CD4-positive, alpha-beta T cell treated with Interleukin-10 for 1 hour (primary cell): ENCODE results near the gene SIRT3.
"Not testable (repeated sequence)": the region's sequence is repeated elsewhere in the genome, so short reads cannot be mapped to it uniquely, and the experiment has no call there.

ENCODE experiments used
- DNase-seq: peaks from one replicate; pipeline ENCODE4 v3.0.0-alpha.2; 2020

SIRT3 gene

DNA sequence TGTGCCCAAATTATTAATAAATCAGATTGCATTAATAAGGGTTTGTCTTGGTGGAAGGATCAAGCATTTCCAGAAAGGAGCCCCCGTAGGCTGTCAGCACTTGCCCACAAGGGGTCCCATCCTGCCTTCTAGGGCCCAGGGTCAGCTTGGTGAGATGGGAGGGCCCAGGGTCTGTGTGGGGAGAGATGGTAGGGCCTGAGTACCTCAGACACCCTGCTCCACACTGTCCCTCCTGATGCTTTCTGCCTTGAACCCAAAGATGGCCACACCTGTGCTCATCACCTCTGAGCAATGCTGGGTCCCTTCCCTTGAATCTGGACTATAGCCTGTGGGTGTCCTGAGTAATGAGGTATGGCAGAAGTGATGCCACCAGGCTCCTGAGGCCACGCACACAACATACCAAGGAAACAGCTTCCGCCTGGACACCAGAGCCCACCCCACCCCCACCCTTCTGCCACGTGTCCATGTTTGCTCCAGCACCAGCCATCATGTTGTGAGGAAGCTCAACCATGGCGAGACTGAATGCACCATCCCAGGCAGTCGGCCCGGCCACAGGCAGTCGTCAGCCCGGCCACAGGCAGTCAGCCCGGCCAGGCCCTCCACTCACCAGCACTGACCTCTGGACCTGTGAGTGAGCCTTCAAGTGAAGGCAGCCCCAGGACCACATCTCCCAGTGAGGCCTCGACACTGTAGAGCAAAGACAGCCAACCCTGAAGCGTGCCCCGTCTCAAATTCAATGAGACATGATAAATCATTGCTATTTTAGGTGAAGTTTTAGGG is 35.7 kb downstream of the SIRT3 start:
- no peak for DNase-seq

DNA sequence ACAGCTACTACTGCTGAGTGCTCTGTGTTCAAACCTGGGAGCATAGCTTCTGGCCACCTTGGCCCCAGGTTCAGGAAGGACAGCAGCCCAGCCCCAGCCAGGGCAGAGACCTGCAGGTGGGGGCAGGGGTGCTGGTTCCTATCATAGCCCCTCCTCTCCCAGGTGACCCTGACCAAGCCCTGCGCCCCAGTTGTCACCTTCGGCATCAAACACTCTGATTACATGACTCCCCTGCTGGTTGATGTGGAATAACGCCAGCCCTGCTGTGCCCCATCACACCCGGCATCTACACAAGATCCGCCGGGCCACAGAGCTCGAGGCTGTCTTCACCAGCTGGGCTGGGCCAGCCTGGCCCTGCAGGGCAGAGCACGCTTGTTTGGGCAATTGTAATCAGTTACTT is 36.4 kb downstream of the SIRT3 start:
- DNase-seq = no peak

DNA sequence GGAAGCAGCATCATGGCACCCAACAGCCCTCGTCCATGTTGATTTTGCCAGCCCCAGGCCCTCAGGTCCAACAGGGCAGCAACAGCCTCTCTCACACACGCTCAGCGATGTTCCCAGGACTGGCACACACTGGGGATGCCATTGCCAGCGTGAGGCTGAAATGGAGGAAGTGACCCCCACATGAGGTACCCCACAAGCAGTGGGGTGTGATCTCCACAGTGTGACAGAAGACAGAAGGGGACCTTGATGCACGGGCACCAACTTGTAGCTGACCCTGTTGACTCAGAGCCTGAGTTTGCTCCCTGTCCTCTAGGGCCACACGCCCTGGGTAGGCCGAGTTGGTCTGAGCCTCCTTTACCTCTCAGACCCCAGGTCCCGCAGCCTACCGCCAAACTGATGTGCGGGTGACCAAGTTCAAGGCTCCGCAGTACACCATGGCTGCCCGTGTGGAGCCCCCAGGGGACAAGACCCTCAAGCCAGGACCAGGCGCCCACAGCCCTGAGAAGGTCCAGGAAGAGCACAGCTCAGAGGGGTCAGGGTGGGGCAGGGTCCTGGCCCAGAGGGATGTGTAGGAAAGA is 37.0 kb downstream of the SIRT3 start:
- no peak for DNase-seq

DNA sequence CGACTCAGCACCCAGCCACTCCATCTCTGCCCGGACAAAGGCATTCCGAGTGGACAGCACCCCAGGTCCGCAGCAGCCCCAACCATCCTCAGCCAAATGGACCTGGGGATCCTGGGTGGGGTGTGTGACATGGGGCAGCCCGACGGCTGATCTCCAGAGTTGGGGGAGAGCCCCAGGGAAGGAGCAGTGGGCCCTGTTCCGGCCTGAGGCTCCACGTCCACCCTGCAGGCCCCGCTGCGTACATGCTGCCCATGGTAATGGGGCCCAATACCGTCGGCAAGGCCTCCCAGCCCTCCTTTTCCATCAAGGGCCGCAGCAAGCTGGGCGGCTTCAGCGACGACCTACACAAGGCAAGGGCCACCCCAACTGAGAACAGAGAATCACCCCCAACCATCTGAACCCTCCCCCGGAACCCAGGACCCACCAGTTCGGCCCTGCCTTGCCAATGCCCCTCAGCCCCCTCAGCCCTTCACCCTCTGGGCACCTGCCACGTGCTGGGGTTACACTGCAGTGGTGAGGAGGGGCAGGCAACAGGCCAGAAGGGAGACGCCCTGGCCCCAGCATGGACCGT is 37.8 kb downstream of the SIRT3 start:
- DNase-seq = no peak

DNA sequence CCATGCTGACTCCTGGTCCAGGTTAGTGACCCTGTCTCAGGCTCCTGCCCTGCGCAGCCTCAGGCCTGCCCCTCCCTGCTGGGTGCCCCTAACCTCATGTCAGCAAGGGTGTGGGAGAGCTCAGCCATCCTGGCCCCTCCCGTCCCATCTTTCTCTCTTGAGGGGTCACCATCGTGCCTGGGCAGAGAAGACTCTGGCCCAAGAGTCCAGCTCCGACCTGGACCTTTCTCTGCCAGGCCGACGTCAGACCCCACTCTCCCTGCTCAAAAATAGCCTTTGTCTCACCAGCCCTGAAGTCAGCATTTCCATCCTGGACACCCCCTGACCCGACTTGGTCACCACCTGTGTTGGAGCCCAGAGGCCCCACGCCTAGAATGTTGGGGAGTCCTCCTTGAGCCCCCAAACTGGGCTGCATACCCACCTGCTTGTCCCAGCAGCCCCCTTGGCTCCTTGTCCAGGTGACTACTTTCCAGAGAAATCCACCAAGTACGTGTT is 38.4 kb downstream of the SIRT3 start:
- no peak for DNase-seq

DNA sequence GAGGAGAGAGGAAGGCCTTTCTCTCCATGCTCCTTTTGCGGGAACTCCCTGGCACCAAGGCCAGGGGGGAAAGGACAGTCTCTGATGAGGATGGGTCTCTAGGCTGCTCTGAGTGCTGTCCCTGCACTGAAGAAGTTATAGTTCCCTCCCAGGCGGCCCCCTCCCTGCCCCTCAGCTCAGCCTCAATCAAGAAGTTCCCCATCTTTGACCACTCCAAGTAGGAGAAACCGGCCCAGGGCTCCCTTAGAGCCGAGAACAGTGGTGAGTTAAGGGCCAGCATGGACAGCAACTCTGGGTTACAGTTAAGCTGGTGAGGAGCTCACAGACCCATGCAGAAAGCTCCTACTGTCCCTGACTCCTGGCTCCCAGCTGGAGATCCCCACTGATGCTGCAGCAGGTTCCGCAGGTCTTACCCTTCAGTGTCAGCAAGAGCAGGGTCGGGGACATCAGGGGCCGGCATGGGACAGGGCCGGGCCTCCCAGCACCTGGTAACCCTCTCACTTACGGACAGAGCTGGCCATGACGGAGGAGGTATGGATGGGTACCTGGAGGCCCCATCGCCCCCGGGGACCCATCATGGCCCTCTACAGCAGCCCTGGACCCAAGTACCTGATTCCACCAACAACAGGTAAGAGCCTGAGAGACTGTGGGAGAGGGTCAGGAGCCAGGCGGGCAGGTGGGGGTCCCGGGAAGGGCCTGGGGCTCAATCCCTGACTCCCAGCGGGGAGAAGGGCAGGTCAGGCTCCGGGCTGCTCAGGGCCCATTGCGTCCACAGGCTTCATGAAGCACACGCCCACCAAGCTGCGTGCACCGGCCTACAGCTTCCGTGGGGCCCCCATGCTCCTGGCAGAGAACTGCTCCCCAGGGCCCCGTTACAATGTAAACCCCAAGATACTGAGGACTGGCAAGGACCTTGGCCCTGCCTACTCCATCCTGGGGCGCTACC is 39.1 kb downstream of the SIRT3 start:
- DNase-seq = no peak

DNA sequence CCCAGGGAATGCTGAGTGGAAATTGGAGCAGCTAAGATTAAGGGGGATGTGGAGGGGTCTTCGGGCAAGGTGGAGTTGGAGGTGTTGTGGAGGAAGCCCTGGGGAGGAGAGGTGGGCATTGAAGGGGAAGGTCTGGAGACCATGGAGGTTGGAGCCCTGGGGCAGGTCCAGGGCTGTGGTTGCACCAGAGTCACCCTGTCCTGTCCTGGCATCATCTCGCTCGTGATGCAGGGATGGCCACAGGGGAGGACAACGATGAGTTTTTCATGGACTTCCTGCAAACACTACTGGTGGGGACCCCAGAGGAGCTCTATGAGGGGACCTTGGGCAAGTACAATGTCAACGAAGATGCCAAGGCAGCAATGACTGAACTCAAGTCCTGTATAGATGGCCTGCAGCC is 42.7 kb downstream of the SIRT3 start:
- DNase-seq = not testable (repeated sequence)

DNA sequence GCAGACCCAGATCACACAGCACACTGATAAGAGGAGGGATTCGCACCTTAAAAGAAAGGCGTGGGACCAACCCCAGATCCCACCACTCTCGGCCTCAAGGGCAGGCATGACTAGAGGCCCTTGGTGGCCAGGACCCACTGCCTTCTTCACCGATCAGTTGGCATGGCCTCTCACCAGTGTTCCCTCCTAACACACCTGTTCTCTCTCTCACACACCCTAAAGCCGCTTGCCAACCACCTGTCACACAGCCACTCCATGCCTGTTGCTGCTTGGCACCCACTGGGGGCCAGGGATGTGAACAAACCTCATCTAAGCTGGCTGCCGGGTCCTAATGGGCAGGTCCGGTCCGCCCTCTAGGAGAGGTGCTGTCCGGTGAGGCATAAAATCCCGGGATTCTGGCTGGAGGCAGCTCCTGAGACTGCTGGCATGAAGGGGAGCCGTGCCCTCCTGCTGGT is 43.4 kb downstream of the SIRT3 start, which contains the start of gene SCGB1C1:
Gene SCGB1C1, plus strand, starts transcription at position 405 of the 455 bp plus-strand sequence. Its CDS starts 22 bp downstream, at position 427.
- DNase-seq = not testable (repeated sequence)

DNA sequence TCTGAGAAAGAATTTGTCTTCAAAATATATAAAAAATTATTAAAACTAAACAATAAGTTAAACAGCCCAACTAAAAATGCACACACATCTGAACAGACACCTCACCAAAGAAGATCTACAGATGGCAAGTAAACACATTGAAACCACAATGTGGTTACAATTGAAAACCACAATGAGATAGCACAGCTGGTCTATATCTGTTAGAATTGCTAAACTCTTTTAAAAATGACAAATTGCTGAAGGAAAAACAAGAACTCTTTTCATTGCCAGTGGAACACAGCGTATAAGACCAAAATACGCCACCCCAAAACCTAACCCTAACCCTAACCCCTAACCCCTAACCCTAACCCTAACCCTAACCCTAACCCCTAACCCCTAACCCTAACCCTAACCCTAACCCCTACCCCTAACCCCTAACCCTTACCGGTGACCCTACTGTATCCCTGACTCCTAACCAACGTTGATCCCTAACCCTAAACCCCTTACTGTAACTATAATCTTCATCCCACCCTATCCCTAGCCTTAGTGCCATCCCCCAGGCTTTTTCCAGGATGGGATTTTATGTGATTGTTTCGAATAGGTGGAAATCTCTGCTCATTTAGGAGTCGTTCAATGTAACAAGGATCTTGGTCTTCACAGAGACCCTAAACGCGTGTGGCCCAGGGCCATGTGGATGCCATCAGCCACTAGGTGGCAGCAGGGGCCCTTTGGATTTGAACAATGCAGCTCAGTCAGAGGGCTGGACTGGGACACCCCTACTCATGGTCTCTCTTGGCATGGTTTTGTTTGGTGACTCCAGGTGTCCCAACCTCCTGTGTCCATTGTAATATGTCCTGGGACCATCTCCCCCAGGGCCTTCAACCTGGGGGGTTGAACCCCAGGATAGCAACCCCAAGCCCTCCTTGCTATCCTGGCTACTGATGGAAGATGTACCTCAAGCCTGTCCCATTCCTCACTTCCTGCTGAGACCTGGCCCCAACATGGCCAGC is 44.4 kb downstream of the SIRT3 start:
- DNase-seq = peak; percentile 55

DNA sequence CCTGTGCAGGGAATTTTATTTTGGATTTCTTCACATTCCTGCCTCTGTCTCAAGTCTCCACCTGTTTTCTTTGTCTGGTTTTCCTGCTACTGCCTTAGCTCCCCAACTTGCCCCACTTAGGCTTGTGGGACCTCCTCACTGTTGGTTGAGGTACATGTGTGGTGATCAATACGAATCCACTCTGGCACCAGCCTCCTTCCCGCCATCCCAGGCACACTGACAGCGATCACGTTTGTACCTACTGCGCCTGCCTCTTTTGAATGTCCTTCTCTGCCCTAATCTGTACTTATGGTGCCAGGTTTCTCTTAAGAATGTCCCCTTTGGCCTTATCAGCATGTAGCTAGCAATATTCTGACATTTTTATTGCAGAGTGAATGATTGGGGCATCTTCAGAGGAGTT is 45.6 kb downstream of the SIRT3 start:
- DNase-seq = not testable (repeated sequence)

DNA sequence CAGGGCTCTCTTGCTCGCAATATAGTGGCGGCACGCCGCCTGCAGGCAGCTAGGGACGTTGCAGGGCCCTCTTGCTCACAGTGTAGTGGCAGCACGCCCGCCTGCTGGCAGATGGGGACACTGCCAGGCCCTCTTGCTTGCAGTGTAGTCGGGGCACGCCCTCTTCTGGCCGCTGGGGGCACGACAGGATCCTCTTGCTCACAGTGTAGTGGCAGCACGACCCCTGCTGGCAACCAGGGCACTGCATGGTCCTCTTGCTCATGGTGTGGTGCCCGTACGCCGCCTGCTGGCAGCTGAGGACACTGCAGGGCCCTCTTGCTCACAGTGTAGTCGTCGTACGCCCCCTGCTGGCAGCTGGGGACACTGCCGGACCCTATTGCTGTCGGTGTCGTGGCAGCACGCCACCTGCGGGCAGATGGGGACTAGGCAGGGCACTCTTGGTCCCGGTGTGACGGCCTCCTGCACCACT is 46.3 kb downstream of the SIRT3 start:
- DNase-seq = peak; percentile 60

DNA sequence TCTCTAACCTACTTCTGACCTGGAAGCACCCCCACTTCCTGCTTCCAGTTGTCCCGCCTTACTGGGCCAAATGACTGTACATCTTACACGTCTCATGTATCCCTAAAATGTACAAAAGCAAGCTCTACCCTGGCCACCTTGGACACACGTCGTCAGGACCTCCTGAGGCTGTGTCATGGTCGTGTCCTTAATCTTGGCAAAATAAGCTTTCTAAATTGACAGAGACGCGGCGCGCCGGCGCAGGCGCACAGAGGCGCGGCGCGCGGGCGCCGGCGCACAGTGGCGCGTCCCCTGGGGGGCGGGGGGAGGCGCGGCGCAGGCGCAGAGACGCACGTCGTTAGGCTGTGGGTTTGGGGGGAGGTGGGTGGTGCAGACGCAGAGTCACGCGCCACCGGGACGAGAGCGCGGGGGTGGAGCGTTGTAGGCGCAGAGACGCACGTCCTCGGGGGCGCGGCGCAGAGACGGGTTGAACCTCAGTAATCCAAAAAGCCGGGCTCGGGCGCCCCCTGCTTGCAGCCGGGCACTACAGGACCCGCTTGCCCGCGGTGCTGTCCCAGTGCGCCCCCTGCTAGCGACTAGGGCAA is 46.9 kb downstream of the SIRT3 start:
- DNase-seq = not testable (repeated sequence)

DNA sequence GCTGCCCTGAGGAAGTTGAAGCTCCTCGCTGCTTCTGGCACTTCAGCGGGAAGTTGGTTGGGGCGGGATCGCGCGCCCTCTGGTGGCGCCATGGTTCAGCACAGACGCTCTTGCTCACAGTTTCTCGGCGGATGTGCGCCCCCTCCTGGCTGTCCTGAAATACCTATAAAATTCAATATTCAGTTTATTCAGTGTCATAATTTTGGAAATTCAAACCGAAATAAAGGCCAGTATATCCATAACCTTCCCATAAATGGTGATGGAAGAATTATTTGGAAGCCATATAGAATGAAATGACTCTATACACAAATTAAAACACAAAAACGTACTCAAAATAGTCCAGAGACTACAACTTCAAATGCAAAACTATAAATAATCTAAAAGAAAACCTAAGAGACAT is 55.9 kb downstream of the SIRT3 start:
- not testable (repeated sequence) for DNase-seq
